GM12864 (cell line): ENCODE data around the gene MRPS11.
A peak's percentile ranks its signal among the peaks of the same experiment; 100 is the strongest.

Source experiments
- DNase-seq: peaks from one replicate; pipeline ENCODE4 v3.0.0-alpha.2; 2011; ENCODE audit warnings: low read depth
- H3K4me3 ChIP-seq: 2 replicates; pipeline ENCODE4 v1.5.1; 2011; ENCODE audit warnings: mild to moderate bottlenecking, low read depth, low read length, control low read depth
- CTCF ChIP-seq: IDR thresholded peaks from 2 replicates; pipeline ENCODE4 v1.5.1; 2011; ENCODE audit warnings: low read depth, mild to moderate bottlenecking, moderate library complexity, low read length, control low read depth, inconsistent platforms; ENCODE audit errors: missing control alignments

Gene MRPS11

GRCh38 chr15:88467073-88467934, at the start of gene MRPS11, which contains the start of gene MRPL46:
MRPS11 (plus strand) TSS chr15:88467708; CDS start chr15:88467718, 10 bp downstream.
MRPL46 (minus strand) TSS chr15:88467388; CDS start chr15:88467377, 11 bp downstream.
- DNase-seq: peak; percentile 60
- TF ChIP-seq CTCF: no peak
- peak within 1 kb of the TSS; percentile 91 for H3K4me3 ChIP-seq

DNA sequence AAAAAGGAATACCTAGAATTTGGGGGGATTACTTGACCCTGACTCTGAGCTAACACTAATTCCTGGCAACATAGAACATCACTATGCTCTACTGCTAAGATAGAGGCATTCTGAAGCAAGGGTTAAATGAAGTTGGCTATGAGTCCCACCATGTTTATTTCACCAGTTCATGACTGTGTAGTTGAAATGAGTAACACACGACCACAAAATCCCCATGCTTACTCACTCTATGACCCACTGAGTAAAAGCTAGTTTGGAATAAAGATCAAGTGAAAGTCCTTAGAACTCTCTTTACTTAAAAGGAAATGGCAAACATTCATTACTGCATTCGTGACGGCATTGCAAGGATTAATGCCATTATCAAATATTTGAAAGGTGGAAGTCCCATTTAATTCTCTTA, 47.7 kb upstream of the MRPS11 start:
- H3K4me3 ChIP-seq: no peak overlapping the region
- no peak for TF ChIP-seq CTCF
- no peak for DNase-seq

DNA sequence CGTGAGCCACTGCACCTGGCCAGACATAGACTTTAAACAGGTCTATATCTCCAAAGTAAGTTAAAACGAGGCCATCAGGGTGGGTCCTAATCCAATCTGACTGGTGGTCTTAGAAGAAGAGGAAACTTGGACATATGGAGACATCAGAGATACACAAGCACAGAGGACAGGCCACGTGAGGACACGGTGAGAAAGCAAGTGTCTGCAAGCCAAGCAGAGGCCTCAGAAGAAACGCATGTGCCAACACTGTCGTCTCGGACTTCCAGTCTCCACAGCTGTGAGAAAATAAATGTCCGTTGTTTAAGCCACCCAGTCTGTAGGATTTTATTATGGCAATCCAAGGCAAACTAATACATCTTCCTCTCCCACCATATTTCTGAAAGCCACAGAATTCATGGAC, 44.2 kb upstream of the MRPS11 start:
- DNase-seq: no peak
- TF ChIP-seq CTCF: no peak
- H3K4me3 ChIP-seq: no peak overlapping the region

GRCh38 chr15:88426304-88426703, 41.2 kb upstream of the MRPS11 start:
- H3K4me3 ChIP-seq: no peak overlapping the region
- TF ChIP-seq CTCF: no peak
- DNase-seq: no peak

GRCh38 chr15:88428053-88428452, 39.5 kb upstream of the MRPS11 start:
- no peak overlapping the region for H3K4me3 ChIP-seq
- DNase-seq: no peak
- no peak for TF ChIP-seq CTCF

GRCh38 chr15:88428805-88429605, 38.5 kb upstream of the MRPS11 start:
- H3K4me3 ChIP-seq: no peak overlapping the region
- no peak for TF ChIP-seq CTCF
- no peak for DNase-seq
